Duodenal mucosa (tissue), 2 donors: ENCODE measurements around the gene UBE2J2.
"Not testable (repeated sequence)": the region's sequence is repeated elsewhere in the genome, so short reads cannot be mapped to it uniquely, and the experiment has no call there.

ENCODE experiments used
- H3K27ac ChIP-seq: one replicate; pipeline ENCODE4 v1.7.0; 2013; ENCODE audit warnings: low read depth, low read length
- H3K27me3 ChIP-seq, 2 donors: one replicate each; pipeline ENCODE4 v1.7.0; 2013; ENCODE audit warnings: low read length in 2 of 2, control low read depth in 1 of 2; ENCODE audit not compliant: insufficient read depth in 2 of 2, control insufficient read depth in 1 of 2
- H3K36me3 ChIP-seq, 2 donors: one replicate each; pipeline ENCODE4 v1.7.0; 2013; ENCODE audit warnings: low read length in 2 of 2, control low read depth in 1 of 2; ENCODE audit not compliant: insufficient read depth in 2 of 2, control insufficient read depth in 1 of 2
- H3K4me1 ChIP-seq, 2 donors: one replicate each; pipeline ENCODE4 v1.7.0; 2013; ENCODE audit warnings: low read length in 2 of 2, control low read depth in 1 of 2; ENCODE audit not compliant: insufficient read depth in 2 of 2, control insufficient read depth in 1 of 2
- H3K4me3 ChIP-seq, 2 donors: one replicate each; pipeline ENCODE4 v1.7.0; 2013; ENCODE audit warnings: low read length in 2 of 2, low read depth in 1 of 2
- H3K9ac ChIP-seq, 2 donors: one replicate each; pipeline ENCODE4 v1.7.0; 2013; ENCODE audit warnings: low read length in 2 of 2, low read depth in 1 of 2
- H3K9me3 ChIP-seq, 2 donors: one replicate each; pipeline ENCODE4 v1.7.0; 2013; ENCODE audit warnings: low read length in 2 of 2, control low read depth in 1 of 2; ENCODE audit not compliant: control insufficient read depth in 1 of 2

Gene UBE2J2

DNA sequence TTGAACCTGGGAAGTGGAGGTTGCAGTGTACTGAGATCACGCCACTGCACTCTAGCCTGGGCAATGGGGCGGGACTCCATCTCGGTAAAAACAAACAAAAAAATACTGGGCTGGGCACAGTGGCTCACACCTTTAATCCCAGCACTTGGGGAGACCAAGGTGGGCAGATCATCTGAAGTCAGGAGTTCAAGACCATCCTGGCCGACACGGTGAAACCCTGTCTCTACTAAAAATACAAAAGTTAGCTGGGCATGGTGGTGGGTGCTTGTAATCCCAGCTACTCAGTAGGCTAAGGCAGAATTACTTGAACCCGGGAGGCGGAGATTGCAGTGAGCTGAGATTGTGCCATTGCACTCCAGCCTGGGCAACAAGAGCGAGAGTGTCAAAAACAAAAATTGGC lies 42.5 kb upstream of the UBE2J2 start:
- not testable (repeated sequence) for H3K27ac ChIP-seq, H3K4me3 ChIP-seq, H3K27me3 ChIP-seq, H3K9ac ChIP-seq, H3K9me3 ChIP-seq, H3K4me1 ChIP-seq
- peaks cover 27 to 60% of the 10 kb centered on the region in 2 donors for H3K36me3 ChIP-seq

DNA sequence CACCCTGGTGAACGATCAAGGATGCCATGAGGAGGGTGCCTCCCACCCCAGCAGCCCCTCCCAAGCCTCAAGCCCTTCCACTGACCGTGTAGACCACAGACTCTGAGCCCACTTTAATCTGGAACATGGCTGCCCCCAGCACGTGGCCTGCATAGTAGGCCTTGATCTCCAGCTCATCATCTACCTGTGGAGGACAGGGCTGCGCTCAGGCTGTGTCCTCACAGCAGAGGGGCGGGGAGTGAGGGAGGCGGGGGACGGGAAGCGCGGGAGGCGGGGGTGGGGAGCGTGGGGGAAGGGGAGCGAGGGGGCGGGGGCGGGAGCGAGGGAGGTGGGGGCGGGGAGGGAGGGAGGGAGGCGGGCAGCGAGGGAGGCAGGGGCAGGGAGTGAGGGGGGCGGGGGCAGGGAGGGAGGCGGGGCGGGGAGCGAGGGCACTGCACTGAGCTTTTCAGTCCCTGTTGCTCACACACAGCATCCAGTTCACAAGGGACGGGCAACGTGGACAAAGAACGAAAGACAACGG lies 41.8 kb upstream of the UBE2J2 start:
- Histone ChIP-seq H3K4me1 (peaks cover 0 to 2% of the 10 kb centered on the region in 2 donors), H3K9ac (no peak overlapping the region), H3K4me3 (no peak overlapping the region), H3K27ac (no peak overlapping the region), H3K27me3 (no peaks in the 10 kb centered on the region), H3K9me3 (no peaks in the 10 kb centered on the region), H3K36me3 (peaks cover 27 to 64% of the 10 kb centered on the region in 2 donors)

DNA sequence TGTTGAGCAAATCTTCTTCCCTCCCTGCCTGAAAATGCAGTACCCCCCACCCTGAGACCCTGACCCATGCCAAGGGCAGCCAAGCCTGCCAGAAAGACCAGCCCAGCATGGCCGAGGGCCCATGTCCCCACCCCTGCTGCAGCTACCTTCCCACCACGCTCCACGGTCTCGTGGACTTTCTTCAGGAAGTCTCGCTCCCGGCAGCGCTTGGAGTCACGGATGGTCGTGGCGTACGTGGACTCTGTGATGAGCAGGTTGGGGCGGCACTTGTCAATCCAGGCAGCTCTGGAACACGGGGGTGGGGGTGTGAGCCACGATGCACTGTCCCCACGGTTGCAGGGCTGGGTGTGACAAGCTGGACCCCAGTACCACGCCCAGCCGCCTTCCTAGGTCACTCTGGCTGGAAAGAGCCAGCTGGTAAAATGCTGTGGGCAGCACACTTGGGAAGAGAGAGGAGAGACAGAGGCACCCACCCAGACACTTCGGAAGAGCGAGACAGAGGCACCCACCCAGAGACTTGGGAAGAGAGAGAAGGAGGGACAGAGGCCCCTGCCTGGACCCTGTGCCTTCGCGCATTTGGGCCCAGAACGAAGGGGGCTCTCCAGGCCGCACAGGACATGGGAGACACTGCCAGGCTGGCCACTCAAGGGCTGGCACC lies 41.2 kb upstream of the UBE2J2 start:
- H3K4me3 ChIP-seq, result no peak overlapping the region
- no peaks in the 10 kb centered on the region for H3K27me3 ChIP-seq
- no peak overlapping the region for H3K27ac ChIP-seq
- H3K4me1 ChIP-seq, result peaks cover 0 to 4% of the 10 kb centered on the region in 2 donors
- no peaks in the 10 kb centered on the region for H3K9me3 ChIP-seq
- no peak overlapping the region for H3K9ac ChIP-seq
- peaks cover 23 to 64% of the 10 kb centered on the region in 2 donors for H3K36me3 ChIP-seq

DNA sequence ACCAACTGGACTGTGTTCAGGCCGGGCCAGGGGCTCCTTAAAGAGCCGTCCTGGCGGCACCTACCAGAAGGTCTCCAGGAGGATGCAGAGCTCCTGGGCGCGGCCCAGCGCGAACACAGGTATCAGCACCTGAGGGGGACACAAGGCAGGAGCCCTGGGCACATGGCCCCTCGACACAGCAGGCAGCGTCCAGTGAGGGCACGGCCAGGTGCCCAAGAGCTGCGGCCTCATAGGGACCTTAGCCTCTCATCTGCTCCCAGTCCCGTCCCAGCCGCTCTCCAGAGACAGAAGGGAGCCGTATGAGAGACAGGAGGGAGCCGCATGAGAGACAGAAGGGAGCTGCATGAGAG lies 40.6 kb upstream of the UBE2J2 start:
- H3K27ac ChIP-seq, result no peak overlapping the region
- no peak overlapping the region for H3K4me3 ChIP-seq
- no peaks in the 10 kb centered on the region for H3K9me3 ChIP-seq
- H3K9ac ChIP-seq, result no peak overlapping the region
- H3K36me3 ChIP-seq, result peaks cover 23 to 61% of the 10 kb centered on the region in 2 donors
- H3K4me1 ChIP-seq, result peaks cover 4 to 10% of the 10 kb centered on the region in 2 donors
- no peaks in the 10 kb centered on the region for H3K27me3 ChIP-seq

DNA sequence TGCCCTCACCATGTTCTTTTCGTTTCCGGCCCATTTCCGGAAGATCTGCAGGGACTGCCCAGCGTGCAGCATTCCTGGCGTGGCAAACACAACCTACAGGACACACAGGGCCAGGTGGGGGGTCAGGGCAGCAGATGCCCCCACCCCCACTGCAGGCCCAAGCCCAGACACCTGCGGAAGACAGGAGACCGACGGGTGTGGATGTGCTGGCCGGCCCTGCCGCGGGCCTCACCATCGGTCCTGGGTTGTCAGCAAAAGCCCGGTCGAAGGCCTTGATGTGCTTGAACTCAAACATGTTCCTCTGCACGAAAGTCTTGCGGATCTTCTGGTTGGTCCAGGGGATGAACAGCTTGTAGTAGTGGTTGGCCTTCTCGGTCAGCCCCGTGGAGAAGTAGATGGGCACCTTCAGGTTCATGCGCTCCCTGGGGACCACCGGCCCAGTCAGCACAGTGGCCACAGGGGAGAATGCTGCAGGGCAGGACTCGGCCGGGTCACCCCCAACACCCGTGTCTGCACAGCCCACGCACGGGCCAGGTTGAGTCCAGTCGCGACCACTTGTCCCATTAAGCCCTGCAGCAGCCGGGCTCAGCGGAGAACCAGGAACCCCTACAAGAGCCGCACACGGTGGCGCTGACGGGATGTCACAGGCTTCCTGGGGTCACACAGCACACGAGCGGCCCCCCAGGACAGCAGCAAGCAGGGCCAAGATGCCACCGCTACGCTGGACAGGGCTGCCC lies 40.0 kb upstream of the UBE2J2 start:
- Histone ChIP-seq H3K27me3 (no peaks in the 10 kb centered on the region), H3K9me3 (no peaks in the 10 kb centered on the region), H3K4me1 (peaks cover 4 to 12% of the 10 kb centered on the region in 2 donors), H3K27ac (no peak overlapping the region), H3K36me3 (peaks cover 23 to 56% of the 10 kb centered on the region in 2 donors), H3K4me3 (no peak overlapping the region), H3K9ac (no peak overlapping the region)

DNA sequence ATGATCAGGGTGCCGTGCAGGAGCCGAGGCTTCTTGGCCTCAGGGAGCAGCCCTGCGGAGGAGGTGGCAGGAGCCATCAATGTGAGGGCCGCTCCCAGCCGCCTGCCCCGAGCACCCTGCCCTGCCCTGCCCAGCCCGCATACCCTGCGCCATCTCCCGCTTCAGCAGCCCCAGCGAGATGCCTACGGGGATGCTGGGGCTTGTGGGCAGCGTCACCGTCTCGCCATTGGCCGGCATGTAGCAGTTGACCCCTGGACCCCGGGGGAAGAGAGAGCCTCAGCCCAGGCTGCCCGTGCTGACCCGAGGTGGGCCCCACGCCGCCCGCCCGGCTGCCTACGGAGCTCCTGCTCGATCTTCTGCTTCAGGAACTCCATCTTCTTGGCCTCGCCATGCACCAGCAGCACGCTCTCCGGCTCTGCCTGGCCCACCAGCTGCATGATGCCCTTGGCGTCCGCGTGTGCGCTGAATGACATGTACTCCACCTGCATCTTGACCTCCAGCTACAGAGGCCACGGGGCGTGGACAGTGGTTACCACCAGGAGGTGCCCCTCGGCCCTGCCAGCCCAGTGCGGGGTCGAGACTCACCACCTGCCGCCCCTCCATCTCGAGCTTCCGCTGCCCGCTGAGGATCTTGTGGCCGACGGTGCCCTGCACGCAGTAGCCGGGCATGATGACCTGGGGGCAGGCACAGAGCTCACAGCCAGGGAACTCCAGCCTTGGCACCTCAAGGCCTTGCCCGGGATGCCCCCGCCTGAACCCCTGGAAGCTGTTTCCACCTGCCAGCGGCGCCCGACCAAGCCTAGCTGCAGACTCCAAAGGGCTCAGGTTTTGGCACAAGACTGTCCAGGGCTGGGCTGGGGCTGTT lies 39.0 kb upstream of the UBE2J2 start:
- peaks cover 22 to 56% of the 10 kb centered on the region in 2 donors for H3K36me3 ChIP-seq
- H3K27me3 ChIP-seq, result no peaks in the 10 kb centered on the region
- no peak overlapping the region for H3K9ac ChIP-seq
- H3K4me3 ChIP-seq, result no peak overlapping the region
- H3K27ac ChIP-seq, result no peak overlapping the region
- H3K9me3 ChIP-seq, result no peaks in the 10 kb centered on the region
- peaks cover 4 to 10% of the 10 kb centered on the region in 2 donors for H3K4me1 ChIP-seq

DNA sequence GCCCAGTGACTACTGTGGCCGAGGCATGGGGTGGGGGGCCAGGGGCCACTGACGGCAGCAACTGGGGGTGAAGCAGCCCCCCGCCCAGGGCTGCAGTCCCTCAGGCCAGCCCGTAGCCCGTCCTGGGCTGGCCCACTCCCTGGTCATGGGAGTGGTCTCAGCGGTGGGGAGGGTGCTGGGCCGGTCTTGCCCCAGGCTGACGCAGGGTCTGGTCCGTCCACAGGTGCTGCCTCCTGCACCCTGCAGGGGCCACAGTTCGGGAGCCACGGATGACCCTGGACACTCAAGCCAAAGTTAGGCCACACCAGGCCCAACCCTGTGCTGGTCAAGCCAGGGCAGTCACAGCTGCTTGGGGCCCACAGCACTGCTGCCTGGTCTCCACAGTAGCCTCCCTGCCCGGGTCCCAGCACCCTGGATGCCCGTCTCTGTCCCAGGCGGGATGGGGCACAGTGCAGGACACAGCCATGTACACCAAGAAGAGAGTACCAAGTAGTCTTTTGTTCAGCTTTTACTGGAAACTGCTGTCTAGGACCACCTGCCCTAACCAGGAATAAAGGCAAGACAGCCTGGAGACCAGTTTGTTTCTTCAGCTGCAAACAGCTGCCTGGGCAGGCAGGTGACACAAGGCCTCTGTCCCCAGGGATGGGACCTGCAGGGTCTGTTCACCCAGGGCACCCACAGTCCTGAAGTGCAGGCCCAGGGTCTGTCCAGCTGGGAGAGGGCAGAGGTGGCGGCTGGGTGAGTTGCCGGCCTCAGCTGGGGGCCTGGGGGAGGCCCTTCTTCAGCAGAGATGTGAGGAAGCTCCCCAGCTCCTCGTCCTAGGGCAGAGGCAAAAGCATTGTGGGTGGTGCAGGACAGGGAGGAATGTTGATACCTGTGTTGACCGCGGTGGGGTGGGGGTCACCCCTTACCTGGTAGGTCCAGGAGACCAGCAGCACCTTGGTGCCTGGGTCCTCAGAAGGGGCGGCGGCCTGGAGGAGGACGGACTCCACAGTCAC lies 37.8 kb upstream of the UBE2J2 start:
- Histone ChIP-seq H3K4me3 (no peak overlapping the region), H3K27ac (no peak overlapping the region), H3K36me3 (peaks cover 17 to 52% of the 10 kb centered on the region in 2 donors), H3K27me3 (no peaks in the 10 kb centered on the region), H3K9ac (no peak overlapping the region), H3K4me1 (peaks cover 13 to 18% of the 10 kb centered on the region in 2 donors), H3K9me3 (no peaks in the 10 kb centered on the region)

DNA sequence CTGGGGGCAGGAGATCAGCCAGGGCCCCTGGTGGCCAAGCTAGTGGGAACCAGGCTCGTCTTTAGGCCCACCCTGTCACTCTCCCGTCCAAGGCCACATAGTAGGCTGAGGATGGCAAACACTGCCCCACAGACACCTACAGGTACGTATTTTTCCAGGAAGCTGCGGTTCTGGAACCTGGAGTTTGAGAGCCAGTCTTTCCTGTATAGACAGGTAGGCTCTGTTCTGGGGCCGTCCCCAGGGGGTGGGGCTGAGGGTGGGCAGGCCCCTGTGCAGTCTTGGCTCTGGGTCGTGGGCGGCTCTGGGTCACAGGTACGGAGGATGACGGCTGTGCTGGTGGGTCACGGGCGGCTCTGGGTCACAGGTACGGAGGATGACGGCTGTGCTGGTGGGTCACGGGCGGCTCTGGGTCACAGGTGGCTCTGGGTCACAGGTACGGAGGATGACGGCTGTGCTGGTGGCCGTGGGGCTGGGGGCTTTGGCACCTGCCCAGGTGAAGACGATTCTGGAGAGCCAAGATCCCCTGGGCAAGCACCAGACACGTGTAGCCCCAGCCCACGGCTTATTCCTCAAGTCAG lies 36.9 kb upstream of the UBE2J2 start:
- H3K27ac ChIP-seq, result no peak overlapping the region
- peaks cover 17 to 49% of the 10 kb centered on the region in 2 donors for H3K36me3 ChIP-seq
- no peak overlapping the region for H3K9ac ChIP-seq
- H3K9me3 ChIP-seq, result no peaks in the 10 kb centered on the region
- peaks cover 22 to 24% of the 10 kb centered on the region in 2 donors for H3K4me1 ChIP-seq
- no peak overlapping the region for H3K4me3 ChIP-seq
- H3K27me3 ChIP-seq, result no peaks in the 10 kb centered on the region

DNA sequence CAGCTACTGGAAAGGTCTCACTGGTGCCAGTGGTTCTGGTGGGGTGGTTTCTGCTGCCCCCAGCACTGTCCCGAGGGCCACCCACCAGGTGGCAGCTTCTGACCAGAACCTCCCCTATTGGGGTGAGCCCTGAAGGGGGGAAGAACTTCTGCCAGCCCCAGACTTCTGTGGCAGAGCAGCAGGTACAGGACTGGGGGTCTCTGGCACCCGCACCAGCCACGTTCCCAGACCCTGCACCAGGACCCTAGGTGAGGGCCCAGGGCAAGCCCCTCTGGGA lies 36.4 kb upstream of the UBE2J2 start:
- Histone ChIP-seq H3K9me3 (no peaks in the 10 kb centered on the region), H3K4me1 (peaks cover 27 to 30% of the 10 kb centered on the region in 2 donors), H3K27me3 (no peaks in the 10 kb centered on the region), H3K36me3 (peaks cover 14 to 46% of the 10 kb centered on the region in 2 donors), H3K9ac (no peak overlapping the region), H3K4me3 (no peak overlapping the region), H3K27ac (no peak overlapping the region)
